HepG2 (cell line): ENCODE data around the gene SULT2B1. TPM values are rescaled to one million over a fixed set of nuclear protein-coding genes. Genes with fewer than 3 reads are reported as not detected.

Source experiments
- DR1 ChIP-seq: sonication (generic); formaldehyde crosslinking; IDR thresholded peaks from 2 replicates; pipeline ENCODE4 v1.8.0; 2021; ENCODE audit warnings: mild to moderate bottlenecking, missing genetic modification reagents, inconsistent platforms
- FOXP1 ChIP-seq, 2 experiments: fragments of 450-650 bp in 1 of 2; IDR thresholded peaks; 2 replicates each; pipeline ENCODE4 v1.6.1; 2017 to 2018; ENCODE audit warnings: antibody characterized with exemption in 1 of 2
- REL ChIP-seq: sonication (generic); formaldehyde crosslinking; conservative IDR thresholded peaks from 2 replicates; pipeline ENCODE4 v1.8.0; 2022; ENCODE audit warnings: mild to moderate bottlenecking, missing genetic modification reagents, moderate library complexity
- SP4 ChIP-seq: sonication (generic); formaldehyde crosslinking; IDR thresholded peaks from 2 replicates; pipeline ENCODE4 v1.8.1; 2023; ENCODE audit warnings: mild to moderate bottlenecking, missing genetic modification reagents
- polyA plus RNA-seq, 8 experiments: library from polyadenylated mRNA; depleted of rRNA in 3 of 8; stranded (reverse) in 7 of 8; unstranded in 1 of 8; fragments of >200 nt; fragmentation: Illumina TruSeq in 4 of 8; extraction: Trizol in 4 of 8; gene quantifications; 2 replicates each; pipeline versions ENCODE4 v1.2.1 to v1.2.3, GENCODE V29; 2011 to 2016; ENCODE audit warnings: low read depth in 4 of 8, missing spikeins in 1 of 8, mixed read lengths in 1 of 8; ENCODE audit not compliant: insufficient read depth in 1 of 8
- total RNA-seq, 5 experiments: library from RNA; depleted of rRNA; stranded (reverse); fragments of >200 nt; fragmentation: Illumina TruSeq; extraction: Trizol; gene quantifications; 2 replicates each; pipeline ENCODE4 v1.2.3, GENCODE V29; 2016; ENCODE audit warnings: low read depth in 1 of 5
- TF ChIP-seq, protein P1 (sequence below): IDR thresholded peaks from 2 replicates; pipeline ENCODE4 v1.6.1; 2016; ENCODE audit warnings: low read depth, missing genetic modification reagents, missing compliant biosample characterization
- TF ChIP-seq, protein P2 (sequence below): sonication (generic); formaldehyde crosslinking; IDR thresholded peaks from 2 replicates; pipeline ENCODE4 v1.4.0; 2020; ENCODE audit warnings: mild to moderate bottlenecking, missing genetic modification reagents
- TF ChIP-seq, protein P3 (sequence below): IDR thresholded peaks from 2 replicates; pipeline ENCODE4 v1.6.1; 2016; ENCODE audit warnings: low read depth, borderline replicate concordance
- TF ChIP-seq, protein P4 (sequence below): sonication (generic); formaldehyde crosslinking; IDR thresholded peaks from 2 replicates; pipeline ENCODE4 v1.9.0; 2021; ENCODE audit warnings: missing genetic modification reagents, mild to moderate bottlenecking, borderline replicate concordance
- TF ChIP-seq, protein P5 (sequence below): sonication (generic); formaldehyde crosslinking; IDR thresholded peaks from 2 replicates; pipeline ENCODE4 v1.4.0; 2020; ENCODE audit warnings: mild to moderate bottlenecking, missing genetic modification reagents, borderline replicate concordance

The SULT2B1 gene
- total and polyA plus RNA-seq, 2 of the 13 experiments (the other 11 are each of a cell fraction or from before 2014, with no cell fraction given) = 0.13 TPM; not detected in 1

DNA sequence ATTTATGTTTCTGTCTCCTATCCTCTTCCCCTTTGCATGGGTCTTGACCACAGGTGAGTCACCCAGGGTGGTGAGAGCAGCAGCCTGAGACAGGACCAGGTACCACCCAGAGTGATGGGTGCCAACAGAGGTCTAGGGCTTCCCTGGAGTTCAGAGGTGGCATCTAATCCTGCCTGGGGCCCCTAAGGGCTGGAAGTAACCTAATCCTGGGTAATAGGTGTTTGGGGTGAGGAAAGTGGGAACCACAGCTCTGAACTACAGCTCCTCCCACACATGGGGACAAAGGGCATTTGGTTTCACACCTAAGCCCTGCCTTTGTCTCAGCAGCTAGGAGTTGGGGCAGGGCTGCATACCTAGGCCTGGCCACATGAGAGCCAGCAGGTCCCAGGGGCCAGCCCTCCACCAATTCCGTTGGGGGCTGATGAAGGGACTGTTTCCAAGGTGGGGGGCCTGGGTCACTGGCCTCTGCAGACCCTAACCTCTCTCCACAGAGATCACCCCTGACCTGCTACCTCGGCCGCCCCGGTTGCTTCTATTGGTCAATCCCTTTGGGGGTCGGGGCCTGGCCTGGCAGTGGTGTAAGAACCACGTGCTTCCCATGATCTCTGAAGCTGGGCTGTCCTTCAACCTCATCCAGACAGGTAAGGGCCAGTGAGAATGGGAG, 75.4 kb downstream of the SULT2B1 start (continued):
- TF ChIP-seq, protein P1, sequence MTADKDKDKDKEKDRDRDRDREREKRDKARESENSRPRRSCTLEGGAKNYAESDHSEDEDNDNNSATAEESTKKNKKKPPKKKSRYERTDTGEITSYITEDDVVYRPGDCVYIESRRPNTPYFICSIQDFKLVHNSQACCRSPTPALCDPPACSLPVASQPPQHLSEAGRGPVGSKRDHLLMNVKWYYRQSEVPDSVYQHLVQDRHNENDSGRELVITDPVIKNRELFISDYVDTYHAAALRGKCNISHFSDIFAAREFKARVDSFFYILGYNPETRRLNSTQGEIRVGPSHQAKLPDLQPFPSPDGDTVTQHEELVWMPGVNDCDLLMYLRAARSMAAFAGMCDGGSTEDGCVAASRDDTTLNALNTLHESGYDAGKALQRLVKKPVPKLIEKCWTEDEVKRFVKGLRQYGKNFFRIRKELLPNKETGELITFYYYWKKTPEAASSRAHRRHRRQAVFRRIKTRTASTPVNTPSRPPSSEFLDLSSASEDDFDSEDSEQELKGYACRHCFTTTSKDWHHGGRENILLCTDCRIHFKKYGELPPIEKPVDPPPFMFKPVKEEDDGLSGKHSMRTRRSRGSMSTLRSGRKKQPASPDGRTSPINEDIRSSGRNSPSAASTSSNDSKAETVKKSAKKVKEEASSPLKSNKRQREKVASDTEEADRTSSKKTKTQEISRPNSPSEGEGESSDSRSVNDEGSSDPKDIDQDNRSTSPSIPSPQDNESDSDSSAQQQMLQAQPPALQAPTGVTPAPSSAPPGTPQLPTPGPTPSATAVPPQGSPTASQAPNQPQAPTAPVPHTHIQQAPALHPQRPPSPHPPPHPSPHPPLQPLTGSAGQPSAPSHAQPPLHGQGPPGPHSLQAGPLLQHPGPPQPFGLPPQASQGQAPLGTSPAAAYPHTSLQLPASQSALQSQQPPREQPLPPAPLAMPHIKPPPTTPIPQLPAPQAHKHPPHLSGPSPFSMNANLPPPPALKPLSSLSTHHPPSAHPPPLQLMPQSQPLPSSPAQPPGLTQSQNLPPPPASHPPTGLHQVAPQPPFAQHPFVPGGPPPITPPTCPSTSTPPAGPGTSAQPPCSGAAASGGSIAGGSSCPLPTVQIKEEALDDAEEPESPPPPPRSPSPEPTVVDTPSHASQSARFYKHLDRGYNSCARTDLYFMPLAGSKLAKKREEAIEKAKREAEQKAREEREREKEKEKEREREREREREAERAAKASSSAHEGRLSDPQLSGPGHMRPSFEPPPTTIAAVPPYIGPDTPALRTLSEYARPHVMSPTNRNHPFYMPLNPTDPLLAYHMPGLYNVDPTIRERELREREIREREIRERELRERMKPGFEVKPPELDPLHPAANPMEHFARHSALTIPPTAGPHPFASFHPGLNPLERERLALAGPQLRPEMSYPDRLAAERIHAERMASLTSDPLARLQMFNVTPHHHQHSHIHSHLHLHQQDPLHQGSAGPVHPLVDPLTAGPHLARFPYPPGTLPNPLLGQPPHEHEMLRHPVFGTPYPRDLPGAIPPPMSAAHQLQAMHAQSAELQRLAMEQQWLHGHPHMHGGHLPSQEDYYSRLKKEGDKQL (CRISPR knock-in tag) = 0 out of 2 replicates have a peak, but pooled peaks have one; percentile 19
- TF ChIP-seq REL (no peak), DR1 (CRISPR knock-in tag) (peak; percentile 23; the same call in 1 of the 2 replicates), SP4 (CRISPR knock-in tag) (no peak), FOXP1 (IDR thresholded peaks at IDR 0.05) (no peak), FOXP1 (CRISPR knock-in tag; IDR thresholded peaks at IDR 0.05) (no peak)
- TF ChIP-seq, protein P2, sequence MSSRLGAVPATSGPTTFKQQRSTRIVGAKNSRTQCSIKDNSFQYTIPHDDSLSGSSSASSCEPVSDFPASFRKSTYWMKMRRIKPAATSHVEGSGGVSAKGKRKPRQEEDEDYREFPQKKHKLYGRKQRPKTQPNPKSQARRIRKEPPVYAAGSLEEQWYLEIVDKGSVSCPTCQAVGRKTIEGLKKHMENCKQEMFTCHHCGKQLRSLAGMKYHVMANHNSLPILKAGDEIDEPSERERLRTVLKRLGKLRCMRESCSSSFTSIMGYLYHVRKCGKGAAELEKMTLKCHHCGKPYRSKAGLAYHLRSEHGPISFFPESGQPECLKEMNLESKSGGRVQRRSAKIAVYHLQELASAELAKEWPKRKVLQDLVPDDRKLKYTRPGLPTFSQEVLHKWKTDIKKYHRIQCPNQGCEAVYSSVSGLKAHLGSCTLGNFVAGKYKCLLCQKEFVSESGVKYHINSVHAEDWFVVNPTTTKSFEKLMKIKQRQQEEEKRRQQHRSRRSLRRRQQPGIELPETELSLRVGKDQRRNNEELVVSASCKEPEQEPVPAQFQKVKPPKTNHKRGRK (CRISPR knock-in tag) = no peak
- TF ChIP-seq, protein P3, sequence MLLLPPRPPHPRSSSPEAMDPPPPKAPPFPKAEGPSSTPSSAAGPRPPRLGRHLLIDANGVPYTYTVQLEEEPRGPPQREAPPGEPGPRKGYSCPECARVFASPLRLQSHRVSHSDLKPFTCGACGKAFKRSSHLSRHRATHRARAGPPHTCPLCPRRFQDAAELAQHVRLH = peak; percentile 26; the same call in 1 of the 2 replicates
- TF ChIP-seq, protein P4, sequence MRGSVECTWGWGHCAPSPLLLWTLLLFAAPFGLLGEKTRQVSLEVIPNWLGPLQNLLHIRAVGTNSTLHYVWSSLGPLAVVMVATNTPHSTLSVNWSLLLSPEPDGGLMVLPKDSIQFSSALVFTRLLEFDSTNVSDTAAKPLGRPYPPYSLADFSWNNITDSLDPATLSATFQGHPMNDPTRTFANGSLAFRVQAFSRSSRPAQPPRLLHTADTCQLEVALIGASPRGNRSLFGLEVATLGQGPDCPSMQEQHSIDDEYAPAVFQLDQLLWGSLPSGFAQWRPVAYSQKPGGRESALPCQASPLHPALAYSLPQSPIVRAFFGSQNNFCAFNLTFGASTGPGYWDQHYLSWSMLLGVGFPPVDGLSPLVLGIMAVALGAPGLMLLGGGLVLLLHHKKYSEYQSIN (CRISPR knock-in tag) = no peak
- TF ChIP-seq, protein P5, sequence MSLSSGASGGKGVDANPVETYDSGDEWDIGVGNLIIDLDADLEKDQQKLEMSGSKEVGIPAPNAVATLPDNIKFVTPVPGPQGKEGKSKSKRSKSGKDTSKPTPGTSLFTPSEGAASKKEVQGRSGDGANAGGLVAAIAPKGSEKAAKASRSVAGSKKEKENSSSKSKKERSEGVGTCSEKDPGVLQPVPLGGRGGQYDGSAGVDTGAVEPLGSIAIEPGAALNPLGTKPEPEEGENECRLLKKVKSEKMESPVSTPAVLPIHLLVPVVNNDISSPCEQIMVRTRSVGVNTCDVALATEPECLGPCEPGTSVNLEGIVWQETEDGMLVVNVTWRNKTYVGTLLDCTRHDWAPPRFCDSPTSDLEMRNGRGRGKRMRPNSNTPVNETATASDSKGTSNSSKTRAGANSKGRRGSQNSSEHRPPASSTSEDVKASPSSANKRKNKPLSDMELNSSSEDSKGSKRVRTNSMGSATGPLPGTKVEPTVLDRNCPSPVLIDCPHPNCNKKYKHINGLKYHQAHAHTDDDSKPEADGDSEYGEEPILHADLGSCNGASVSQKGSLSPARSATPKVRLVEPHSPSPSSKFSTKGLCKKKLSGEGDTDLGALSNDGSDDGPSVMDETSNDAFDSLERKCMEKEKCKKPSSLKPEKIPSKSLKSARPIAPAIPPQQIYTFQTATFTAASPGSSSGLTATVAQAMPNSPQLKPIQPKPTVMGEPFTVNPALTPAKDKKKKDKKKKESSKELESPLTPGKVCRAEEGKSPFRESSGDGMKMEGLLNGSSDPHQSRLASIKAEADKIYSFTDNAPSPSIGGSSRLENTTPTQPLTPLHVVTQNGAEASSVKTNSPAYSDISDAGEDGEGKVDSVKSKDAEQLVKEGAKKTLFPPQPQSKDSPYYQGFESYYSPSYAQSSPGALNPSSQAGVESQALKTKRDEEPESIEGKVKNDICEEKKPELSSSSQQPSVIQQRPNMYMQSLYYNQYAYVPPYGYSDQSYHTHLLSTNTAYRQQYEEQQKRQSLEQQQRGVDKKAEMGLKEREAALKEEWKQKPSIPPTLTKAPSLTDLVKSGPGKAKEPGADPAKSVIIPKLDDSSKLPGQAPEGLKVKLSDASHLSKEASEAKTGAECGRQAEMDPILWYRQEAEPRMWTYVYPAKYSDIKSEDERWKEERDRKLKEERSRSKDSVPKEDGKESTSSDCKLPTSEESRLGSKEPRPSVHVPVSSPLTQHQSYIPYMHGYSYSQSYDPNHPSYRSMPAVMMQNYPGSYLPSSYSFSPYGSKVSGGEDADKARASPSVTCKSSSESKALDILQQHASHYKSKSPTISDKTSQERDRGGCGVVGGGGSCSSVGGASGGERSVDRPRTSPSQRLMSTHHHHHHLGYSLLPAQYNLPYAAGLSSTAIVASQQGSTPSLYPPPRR = peak; percentile 12; the same call in 1 of the 2 replicates
